NCI-H1092 (cell line): ENCODE data around the gene AMBN.
A peak's percentile ranks its signal among the peaks of the same experiment; 100 is the strongest.

Experiments used
- DNase-seq: peaks from one replicate; lab custom pipeline; 2025; lab: John Stamatoyannopoulos, UW

The AMBN gene, protein sequence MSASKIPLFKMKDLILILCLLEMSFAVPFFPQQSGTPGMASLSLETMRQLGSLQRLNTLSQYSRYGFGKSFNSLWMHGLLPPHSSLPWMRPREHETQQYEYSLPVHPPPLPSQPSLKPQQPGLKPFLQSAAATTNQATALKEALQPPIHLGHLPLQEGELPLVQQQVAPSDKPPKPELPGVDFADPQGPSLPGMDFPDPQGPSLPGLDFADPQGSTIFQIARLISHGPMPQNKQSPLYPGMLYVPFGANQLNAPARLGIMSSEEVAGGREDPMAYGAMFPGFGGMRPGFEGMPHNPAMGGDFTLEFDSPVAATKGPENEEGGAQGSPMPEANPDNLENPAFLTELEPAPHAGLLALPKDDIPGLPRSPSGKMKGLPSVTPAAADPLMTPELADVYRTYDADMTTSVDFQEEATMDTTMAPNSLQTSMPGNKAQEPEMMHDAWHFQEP

DNA sequence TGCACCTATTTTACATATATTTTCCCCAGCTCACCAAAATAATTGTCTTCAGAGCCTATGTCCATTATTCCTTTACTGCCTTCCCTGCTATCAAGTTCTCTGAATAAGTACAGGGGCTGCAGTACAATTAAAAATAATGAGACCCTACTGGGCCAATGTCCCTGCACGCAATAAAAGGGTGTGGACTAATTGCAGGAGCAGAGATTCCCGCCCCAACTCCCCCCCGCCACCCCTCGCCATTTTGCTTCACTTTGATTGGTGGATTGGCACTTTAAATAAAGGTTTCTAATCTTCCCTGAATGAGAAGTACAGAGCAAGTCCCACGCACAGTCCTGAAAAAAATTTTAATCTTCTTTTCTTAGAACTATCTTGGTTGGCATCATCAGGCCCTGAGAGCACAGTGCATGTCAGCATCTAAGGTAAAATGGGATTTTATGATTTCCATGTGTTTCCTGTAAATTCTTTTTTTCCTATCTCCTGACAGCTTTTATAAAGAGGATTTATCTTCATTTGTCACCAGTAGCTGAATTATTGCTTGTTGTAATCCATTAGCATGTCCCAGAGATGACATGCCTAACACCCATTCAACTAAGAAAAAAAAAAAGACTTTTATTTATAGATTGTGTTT lies at the start of gene AMBN:
Gene AMBN, plus strand, starts transcription at position 302 of the 628 bp plus-strand sequence. Its CDS starts 103 bp downstream, at position 405.
- DNase-seq: no peak

DNA sequence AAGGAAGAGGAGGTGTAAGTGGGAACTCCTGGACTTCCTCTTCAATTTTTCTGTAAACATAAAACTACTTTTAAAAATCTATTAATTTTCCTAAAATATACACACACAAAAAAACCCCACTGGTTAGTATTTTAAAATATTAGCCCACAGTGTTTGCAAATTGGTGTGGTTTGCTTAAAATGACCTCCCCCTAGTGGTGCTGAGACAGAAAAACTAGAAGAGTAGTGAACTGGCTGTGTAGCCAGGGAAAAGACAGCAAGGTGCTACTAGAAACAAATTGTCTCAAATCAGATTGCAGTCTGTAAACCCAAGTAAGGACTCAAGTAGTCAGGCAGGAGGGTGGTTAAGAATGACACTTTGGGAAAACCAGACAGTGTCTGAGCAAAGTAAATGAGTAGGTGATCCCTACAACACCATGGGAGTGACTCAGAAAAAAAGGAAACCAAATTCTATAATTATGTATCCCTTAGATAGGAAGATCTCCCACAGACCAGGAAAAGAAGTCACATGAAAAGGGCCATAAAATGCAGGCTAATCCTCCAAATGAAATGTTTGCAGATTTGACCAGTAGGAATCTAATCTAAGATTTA lies 47.7 kb upstream of the AMBN start:
- DNase-seq: no peak

DNA sequence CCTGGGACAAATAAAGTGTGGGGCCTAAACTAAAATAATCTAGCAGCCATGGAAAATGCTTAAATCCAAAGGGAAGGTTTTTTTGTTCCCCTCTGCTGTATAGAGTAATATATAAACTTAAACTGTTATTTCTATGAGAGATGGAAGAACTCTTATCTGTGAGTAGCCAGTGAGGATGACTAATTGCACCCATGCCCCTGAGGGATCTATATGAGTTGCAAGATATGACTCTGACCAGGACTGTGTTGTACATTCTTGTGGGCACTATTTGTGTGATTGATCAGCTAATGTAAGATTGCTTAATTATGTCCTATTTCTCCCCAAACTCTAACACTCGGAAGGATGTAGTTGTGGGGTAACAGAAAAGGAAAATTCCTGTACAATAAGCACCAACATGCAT lies 35.2 kb upstream of the AMBN start:
- DNase-seq: no peak

DNA sequence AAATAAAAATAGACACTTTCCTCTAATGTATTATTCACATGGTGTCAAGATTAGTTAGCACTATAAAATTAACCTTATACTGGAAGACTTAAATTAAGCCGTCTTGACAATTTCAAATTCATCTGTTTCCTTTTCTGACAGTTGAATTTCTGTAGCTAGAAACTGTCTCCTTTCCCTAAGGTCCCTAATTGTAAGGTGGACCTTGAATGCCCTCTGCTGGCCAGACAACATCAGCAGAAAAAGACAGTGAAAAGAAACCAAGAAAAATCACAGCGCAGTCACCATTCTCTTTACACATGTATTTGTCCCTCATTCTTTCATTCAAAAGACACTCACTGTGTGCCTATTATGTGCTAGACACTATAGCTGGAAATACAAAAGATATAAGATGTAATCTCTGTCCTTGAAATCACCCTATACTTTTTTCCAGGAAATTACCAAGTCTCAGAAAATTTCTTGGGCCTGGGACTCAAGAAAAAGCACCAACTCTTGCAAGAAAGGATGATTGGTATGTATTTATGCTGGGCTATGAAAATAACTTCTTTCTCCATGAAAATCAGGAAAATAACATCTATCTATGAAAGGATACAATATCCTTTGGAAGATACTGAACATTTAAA lies 32.7 kb upstream of the AMBN start:
- DNase-seq: peak; percentile 6

DNA sequence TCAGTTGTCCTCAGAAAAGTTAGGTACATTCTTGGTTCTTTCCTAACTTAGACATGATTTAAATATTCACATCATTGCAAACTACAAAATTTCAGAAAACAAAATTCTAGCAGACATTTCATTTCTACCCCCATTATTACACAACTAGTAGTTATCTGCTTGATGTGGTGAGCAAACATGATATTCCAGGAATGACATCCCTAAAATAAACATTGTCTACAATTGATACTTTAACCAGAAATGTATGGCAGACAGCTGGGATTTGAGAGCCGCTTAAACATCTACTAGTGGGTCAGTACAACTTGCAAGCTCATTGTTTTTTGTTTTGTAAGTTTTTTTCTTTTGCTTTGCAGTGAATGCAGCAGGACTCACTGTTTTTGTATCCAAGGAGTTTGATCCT lies 32.1 kb upstream of the AMBN start:
- no peak for DNase-seq

DNA sequence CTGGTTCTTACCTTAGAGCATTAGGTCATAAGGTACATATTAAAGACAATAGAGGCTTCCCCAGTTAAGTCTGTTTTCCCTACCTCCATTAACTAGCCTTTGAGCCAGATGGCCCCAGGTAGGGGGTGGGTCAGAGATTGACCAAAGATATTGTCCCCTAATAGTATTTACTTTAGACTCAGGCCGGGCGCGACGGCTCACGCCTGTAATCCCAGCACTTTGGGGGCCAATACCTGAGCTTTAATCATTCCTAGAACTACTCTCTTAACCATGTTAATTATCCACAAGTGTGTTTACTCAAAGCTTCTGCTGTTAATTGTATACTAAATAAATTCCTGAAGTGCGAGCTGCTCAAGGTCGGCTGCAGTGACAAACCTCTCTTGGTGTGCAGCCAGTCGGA lies 28.0 kb upstream of the AMBN start:
- no peak for DNase-seq

DNA sequence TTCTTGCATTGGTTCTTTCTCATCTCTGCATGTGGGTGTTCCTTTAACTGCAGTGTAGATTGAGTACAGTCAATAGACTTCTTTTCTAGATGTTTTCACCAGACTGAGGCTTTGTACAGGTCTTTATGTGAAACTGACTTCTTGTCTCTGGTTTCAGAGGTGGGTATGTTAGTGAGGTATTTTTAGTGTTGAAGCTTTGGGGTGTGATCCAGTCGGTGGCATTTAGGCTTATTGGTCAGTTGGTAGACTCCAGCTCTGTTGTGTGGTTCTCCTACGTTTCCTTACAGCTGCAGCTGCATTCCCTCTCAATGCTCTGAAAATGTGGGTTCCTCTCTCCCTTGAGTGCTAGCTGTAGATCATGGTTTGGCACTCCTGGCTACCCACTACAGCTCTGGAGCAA lies 21.3 kb upstream of the AMBN start:
- DNase-seq: no peak

DNA sequence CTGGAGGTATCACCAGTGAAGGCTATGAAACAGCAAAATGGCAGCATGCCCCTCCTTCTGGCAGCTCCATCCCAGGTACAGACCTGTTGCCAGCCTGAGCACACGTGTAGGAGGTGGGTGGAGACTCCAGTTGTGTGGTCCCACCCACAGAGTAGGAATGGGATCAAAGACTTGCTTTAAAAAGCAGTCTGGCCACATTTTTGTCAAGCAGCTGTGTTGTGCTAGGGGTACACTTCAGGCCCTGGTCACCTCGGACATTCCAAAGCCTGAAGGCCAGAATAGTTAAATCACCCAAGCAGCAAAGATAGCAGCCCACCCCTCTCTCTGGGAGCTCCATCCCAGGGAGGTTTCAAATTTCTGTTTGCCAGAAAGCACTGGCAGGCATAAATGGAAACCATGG lies 20.3 kb upstream of the AMBN start:
- DNase-seq: no peak

DNA sequence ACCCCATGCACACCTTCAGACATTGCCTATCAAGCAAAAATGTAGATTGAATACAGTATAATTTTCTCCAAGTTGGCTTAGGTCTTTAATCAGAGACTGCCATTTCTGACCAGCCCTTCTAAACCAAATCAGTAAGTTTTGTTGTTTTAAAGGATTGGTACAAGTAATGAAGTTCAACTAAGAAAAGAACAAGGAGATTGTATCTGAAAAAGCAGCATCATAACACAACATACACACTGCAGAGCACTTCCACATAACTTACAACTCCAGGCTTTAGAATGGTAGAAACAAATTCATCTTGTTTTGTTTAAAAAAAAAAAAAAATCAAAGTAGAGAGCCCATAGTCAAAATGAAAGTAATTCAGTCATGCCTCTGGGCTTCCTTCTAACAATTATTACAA lies 16.1 kb upstream of the AMBN start:
- DNase-seq: no peak

DNA sequence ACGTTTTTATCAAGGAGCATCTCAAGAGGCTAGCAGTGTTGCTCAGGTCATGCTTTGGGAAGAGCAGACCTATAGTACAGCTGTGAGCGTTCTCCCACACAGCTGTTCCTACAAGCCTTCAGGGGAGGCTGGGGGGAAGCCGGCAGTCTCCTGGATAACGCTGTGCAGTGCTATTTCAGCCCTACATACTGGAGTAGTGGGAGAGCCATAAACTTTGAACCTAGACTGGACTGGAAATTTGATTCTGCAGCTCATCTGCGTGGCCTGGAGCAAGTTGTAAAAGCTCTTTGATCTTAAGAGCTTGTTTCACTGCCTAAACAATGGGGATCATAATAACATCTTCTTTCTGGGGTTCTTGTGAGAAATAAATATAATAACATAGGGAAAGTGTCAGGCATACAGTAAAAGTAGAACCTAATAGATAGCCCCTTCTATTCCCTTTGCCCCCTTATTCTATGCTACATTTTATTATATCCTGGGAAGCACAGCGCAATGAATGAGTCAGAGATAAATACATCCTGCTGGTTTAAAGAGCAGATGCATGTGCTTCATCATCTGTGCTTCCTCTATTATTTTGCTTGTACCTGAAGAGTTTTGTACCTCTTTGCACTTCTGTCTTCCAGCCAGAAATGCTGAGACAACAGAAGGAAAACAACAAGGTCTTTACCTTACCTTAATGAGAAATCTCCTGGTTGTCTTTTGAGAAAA lies 14.7 kb upstream of the AMBN start:
- DNase-seq: no peak

DNA sequence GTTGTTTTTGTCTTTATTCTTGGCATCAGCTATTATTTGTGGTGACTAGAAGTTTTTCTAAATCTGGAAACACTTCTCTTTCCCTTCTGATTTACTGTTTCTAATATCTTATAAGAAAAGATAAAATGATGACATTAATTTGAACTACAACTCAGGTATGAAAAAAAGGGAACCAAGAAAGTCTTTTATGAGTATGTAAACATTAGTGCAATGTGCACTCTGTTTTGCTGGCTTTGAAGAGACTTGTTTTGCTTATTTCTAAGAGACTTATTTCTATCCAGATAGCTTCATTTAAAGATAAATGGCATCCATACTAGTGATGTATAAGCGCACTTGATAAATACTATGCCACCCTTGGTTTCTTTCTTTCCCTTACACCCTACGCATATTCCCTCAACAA lies 10.1 kb upstream of the AMBN start:
- DNase-seq: no peak

DNA sequence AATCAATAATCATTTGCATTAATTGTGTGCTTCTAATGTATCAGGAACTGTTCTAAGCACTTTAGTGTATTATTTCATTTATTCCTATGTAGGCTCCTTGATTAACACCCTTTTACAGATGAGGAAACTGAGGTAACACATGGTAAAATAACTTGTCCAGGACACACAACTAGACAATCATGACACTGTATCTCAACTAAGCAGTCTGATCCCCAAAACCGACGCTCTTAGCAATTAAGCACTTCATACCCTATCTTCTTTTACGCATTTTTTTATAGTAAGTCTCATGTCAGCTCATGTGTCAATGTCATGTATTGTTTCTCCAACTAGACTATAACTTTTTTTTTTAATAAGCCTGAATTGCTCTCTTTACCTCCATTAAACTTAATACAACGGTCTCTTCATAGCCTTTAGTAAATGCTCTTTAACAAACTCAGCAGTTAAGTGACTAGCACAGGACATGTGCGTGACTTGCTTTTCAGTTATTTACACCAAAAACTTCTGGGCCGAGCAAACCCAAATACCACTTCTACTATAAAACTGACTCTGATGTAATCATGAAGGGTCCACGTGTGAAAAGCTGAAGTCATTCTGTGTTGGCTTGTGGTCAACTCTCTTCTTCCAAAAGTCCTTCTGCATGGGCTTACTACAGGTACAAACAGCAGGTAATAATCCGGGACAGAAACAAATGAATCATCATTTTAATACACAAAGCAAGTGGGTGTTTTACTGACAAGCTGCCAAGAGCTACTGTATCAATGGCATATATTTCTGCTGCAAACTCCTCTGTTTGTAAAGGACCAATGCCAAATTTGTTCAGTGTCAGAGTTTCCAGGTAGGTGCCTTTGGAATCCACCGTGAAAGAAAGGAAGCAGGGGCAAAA lies 7.9 kb upstream of the AMBN start:
- peak; percentile 12 for DNase-seq

DNA sequence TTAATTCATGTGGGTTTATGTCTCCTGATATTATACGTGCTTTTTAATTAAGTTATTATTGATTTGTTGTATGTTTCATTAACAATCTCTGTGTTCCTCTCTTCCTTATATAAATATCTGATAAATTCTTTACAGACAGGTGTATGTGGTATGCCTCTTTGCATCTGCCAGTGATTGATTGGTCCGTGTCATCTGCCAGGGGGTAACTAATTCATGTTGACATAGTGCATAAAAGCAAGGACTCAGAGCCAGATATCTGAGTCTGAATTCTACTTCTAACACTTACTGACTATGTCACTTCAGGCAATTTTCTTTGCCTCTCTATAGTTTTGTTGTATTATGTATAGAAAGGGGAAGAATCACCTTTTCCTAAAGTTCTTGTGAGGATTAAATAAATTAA lies 5.2 kb upstream of the AMBN start:
- no peak for DNase-seq

DNA sequence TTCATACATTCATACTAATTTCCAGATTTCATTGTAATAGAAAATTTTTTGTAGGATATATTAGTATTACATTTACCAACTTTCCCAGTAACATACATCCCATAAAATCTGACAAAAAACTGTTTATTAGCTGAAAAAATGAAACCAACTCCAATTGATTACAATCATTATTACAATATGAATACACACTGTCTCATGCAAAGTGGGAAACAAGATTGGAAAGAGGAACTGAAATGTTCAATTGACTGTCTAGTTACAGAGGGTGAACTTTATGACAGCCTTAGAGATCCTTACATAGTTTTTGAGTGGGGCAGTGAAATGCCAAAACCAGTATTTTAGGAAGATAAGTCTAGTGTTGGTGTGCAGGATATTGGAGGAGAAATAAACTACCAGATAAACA lies 2.3 kb upstream of the AMBN start:
- DNase-seq: no peak

DNA sequence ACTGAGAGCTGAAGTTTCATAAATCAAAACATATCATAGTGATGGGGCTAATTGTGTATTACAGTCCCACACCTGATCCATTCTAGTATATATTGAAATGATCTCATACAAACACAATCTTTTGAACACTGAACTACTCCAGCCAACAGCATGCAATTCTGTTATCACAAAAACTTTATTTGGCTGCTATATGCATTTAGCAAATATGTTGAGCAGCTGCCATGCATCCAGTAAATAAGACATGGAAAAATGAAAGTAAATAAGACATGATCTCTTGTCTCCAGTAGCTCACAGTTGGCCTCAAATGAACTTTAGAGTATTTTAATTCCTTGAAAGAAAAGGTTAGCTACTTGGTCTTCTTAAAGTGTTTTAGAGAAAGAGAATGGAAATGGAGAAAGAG lies 2.1 kb downstream of the AMBN start:
- DNase-seq: no peak

DNA sequence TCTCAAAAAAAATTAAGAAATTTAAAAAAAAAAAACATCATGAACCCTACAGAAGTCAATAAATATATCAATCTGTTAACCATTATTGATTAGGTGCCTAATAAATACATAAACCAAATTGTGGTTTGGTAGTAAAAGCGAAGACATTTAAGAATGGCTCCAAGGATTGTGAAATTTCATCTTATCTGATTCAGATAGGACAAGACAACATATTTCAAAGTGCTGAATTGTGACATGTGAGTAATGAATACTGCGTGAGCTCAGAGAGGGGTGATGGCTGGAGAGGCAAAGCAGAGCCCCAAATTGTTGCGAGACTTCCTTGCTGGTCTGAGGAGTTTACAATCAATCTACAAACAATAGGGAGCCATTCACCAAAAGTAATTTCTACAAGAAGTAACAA lies 8.2 kb downstream of the AMBN start:
- no peak for DNase-seq

DNA sequence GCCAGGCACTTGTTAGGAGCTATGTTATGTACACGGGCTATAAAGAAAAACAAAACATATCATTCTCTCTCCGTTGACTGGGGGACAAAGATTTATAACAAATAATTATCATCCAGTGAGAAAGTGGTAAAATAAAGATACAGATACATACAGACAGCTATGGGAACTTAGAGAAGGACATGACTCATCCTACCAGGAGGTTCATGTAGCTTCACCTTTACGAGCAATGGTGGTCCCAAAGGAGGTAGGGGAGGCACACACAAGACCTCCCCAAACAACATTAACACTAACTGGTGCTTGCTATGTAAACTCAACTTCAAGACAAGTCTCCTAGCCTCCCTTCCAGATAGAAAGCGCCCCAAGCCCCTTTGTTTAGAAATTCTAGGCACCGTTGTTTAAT lies 8.9 kb downstream of the AMBN start:
- DNase-seq: no peak

DNA sequence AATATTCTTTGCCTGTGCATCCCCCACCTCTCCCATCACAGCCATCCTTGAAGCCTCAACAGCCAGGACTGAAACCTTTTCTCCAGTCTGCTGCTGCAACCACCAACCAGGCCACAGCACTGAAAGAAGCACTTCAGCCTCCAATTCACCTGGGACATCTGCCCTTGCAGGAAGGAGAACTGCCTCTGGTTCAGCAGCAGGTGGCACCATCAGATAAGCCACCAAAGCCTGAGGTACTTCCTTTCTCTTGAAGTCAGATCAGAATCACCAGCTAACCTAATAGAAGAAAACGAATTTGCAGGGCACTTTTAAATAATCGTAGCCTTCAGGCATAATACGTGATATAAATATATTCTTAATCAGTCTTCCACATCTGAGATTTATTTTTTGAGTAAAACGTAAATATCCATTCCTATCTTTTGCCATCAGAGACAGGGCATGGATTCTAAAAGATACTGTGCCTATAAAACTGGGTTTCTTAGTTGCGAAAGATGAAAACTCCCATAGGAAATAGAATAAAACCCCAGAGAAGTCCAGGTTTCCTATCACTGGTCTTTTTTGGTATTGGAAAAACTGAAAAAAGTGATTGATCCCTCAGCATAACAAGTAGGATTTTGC lies 9.5 kb downstream of the AMBN start:
- DNase-seq: peak; percentile 54

DNA sequence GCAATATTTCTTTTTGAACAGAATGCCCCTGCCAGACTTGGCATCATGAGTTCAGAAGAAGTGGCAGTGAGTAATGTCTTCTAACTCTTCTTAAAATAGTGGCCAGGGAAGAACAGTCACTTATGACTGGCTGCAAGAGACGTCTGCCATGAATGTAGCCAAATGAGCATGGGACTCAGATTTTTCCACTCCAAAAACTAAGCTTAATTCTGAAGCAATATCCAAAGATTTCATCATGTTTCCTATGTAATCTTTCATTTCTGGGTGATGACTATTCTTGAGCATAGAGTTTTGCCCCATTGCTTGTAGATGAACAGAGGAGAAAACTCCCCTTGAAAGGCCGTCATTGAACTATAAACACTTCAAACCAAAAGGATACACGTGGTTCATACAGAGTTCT lies 11.8 kb downstream of the AMBN start:
- no peak for DNase-seq

DNA sequence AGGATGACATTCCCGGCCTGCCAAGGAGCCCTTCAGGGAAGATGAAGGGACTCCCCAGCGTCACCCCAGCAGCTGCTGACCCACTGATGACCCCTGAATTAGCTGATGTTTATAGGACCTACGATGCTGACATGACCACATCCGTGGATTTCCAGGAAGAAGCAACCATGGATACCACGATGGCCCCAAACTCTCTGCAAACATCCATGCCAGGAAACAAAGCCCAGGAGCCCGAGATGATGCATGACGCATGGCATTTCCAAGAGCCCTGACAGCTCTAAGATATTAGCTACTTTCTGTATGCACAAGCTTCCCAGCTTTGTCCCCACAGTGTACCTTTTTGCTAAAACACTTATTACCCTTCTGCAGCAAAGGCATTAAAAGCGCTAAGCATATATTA lies 14.4 kb downstream of the AMBN start:
- DNase-seq: no peak

DNA sequence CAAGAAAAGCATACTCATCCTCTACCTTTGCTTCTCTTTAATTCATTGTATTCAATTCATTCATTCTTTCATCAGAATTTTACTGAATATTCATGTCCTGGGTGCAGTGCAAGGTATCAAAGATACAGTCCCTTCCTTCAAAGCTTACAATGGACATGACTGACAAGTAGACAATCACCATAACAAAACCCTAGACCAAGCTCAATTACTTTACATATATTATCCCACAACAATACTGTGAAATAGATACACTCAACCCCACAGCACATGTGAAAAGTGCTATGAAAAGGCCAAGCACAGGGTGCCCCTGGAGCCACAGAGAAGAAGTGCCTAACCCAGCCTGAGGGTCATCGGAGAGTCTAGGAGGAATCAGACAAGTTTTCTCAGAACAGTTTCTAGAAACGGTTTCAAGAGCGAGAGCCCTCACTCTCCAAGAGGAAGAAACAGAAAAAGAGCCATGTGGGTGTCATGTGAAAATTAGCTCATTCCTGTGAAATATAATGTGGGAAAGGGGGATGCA lies 15.3 kb downstream of the AMBN start:
- no peak for DNase-seq
